NCI-H1694 (cell line): ENCODE results near the gene IGFBP4.
"Not testable (repeated sequence)": the region's sequence is repeated elsewhere in the genome, so short reads cannot be mapped to it uniquely, and the experiment has no call there.

Experiments
- DNase-seq: peaks from one replicate; lab custom pipeline; 2025; lab: John Stamatoyannopoulos, UW

The IGFBP4 gene

GRCh38 chr17:40443196-40443987, at the start of gene IGFBP4:
Gene IGFBP4, plus strand, starts transcription at chr17:40443450. Its CDS starts 286 bp downstream, at chr17:40443736.
- DNase-seq: peak; percentile 24

- DNase-seq: peak; percentile 82
These were observed 44.1 kb upstream of the IGFBP4 start for GRCh38 chr17:40399185-40399584.

GRCh38 chr17:40402668-40403067, 40.6 kb upstream of the IGFBP4 start:
- no peak for DNase-seq

GRCh38 chr17:40404003-40404402, 39.2 kb upstream of the IGFBP4 start:
- no peak for DNase-seq

GRCh38 chr17:40407460-40407859, 35.8 kb upstream of the IGFBP4 start:
- DNase-seq: no peak

- DNase-seq: not testable (repeated sequence)
These were observed 33.7 kb upstream of the IGFBP4 start for GRCh38 chr17:40409540-40409939.

- DNase-seq: no peak
These were observed 33.2 kb upstream of the IGFBP4 start for GRCh38 chr17:40410082-40410481.

GRCh38 chr17:40411821-40412220, 31.4 kb upstream of the IGFBP4 start:
- DNase-seq: no peak

- no peak for DNase-seq
These were observed 30.4 kb upstream of the IGFBP4 start for GRCh38 chr17:40412880-40413279.

GRCh38 chr17:40414312-40414711, 28.9 kb upstream of the IGFBP4 start:
- not testable (repeated sequence) for DNase-seq

- DNase-seq: peak; percentile 12
These were observed 27.9 kb upstream of the IGFBP4 start for GRCh38 chr17:40415390-40415789.

- no peak for DNase-seq
These were observed 26.6 kb upstream of the IGFBP4 start for GRCh38 chr17:40416671-40417070.

- DNase-seq: peak; percentile 14
These were observed 26.0 kb upstream of the IGFBP4 start for GRCh38 chr17:40417258-40417608.

GRCh38 chr17:40417609-40418427, 25.4 kb upstream of the IGFBP4 start, which contains the start of gene TOP2A:
Gene TOP2A, minus strand, starts transcription at chr17:40417896. Its CDS starts 105 bp downstream, at chr17:40417791.
- DNase-seq: peak; percentile 100

GRCh38 chr17:40418428-40418706, 24.9 kb upstream of the IGFBP4 start:
- no peak for DNase-seq

- no peak for DNase-seq
These were observed 23.5 kb upstream of the IGFBP4 start for GRCh38 chr17:40419559-40420331.

GRCh38 chr17:40422990-40423633, 20.1 kb upstream of the IGFBP4 start:
- DNase-seq: no peak

GRCh38 chr17:40425741-40426140, 17.5 kb upstream of the IGFBP4 start:
- no peak for DNase-seq

- DNase-seq: no peak
These were observed 16.2 kb upstream of the IGFBP4 start for GRCh38 chr17:40427002-40427491.

GRCh38 chr17:40430272-40431230, 12.7 kb upstream of the IGFBP4 start:
- no peak for DNase-seq

- no peak for DNase-seq
These were observed 12.0 kb upstream of the IGFBP4 start for GRCh38 chr17:40431231-40431602.
